HS-27A (cell line): ENCODE data around the gene FLYWCH2.

Source experiments
- DNase-seq: peaks from one replicate; pipeline ENCODE4 v3.0.0-alpha.2; 2012; ENCODE audit warnings: low read depth, missing footprints

FLYWCH2 gene, protein sequence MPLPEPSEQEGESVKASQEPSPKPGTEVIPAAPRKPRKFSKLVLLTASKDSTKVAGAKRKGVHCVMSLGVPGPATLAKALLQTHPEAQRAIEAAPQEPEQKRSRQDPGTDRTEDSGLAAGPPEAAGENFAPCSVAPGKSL

DNA sequence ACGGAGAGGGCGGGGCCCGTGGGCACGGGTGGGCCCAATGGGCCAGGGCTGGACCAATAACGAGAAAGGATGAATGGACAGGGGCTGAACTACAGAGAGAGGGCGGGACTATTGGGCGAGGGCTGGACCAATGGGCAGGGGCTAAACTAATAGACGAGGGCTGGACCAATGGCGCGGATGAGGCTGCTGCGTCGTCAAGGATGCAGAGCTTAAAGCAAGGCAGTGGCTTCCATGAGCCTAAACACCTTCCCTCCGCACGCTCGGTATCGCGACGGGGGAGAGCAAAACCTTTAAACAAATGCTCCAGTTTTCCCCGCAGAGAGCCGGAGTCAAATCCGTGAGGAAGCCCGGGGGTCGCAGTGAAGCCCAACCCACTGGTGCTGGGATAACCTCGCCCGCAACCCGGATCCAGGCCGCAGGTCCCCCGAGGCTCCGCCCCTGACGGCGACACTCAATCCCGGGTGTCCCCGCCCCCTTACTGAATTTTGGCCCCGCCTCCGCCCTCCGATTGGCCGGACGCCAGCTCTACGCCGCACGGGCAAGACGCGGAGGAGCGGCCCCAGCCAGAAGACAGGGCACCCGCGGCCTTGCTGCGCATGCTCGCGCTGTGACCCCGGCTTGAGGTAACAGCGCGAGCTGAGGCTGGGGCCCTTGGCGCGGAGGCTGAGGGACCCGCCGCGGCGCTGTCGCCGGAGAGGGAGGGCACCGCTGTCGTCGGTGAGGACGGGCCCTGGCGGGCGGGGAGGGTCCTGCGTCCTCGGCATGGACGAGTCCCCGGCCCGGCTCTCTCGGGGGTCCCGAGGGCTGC, at the start of gene FLYWCH2:
Gene FLYWCH2 (plus strand): TSS at position 566 of the 808 bp plus-strand sequence. CDS start 13,235 bp downstream, outside the sequence.
- peak; percentile 94 for DNase-seq

DNA sequence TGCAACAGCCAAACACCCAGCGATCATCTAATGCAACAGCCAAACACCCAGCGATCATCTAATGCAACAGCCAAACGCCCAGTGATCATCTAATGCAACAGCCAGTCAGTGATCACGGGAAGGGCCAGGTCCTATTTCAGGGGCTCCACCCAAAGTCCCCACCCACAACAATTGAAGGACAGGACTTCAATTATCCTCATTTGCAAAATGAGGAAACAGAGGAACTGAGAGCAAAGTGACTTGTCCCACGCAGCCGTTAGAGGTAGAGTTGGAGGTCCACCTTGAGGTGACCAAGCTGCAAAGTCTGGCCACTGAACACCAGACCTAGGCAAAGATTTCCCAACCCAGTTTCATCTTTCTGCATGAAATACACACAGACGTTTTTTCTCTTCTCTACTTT, 49.2 kb upstream of the FLYWCH2 start:
- DNase-seq, result no peak

DNA sequence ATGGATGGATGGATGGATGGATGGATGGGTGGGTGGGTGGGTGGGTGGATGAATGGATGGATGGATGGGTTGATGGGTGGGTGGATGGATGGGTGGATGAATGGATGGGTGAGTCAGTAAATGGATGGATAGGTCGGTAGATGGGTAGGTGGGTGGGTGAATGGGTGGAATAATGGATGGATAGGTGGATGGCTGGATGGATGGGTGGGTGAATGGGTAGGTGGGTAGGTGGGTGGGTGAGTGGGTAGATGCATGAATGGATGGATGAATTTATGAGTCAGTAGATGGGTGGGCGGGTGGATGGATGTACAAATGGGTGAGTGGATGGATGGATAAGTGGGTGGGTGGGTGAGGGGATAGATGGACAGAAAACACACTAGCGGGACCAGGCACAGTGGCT, 48.0 kb upstream of the FLYWCH2 start:
- DNase-seq, result no peak

DNA sequence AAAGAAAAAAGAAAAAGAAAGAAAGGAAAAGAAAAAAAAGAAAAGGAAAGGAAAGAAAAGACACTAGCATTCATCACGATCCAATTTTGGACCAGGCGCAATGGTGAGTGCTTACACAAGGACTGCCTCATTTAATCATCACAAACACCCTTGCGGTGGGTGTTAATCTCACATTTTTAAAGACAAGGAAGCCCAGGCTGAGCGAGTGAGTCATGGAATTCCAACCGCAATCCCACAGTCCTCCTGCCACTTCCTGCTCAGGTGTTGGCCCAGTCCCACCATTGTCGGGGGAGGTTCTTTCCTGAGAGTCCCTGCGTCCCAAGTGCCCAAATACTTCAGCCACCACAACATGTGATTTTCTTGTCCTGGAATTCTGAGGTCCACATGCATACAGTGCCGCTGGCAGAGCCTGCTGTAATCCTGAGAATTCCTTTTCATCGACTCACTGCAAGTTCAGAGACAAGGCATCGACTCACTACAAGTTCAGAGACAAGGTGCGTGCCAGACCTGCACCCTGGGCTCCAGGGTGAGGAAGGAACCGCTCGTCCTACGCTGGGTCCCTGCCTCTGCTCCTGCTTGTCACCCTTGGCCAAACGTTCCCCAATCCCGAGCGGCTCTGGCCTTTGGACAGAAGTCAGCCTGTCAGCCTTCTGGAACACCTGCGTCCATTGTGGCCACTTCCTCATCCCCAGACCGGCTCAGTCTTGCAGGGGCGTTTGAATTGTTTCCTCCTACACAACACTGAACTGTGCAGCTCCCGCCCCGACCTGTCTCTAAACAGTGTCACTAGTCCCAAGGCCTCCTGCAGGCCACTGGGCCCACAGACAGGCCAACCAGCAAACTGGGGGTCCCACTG, 47.1 kb upstream of the FLYWCH2 start:
- peak; percentile 98 for DNase-seq

DNA sequence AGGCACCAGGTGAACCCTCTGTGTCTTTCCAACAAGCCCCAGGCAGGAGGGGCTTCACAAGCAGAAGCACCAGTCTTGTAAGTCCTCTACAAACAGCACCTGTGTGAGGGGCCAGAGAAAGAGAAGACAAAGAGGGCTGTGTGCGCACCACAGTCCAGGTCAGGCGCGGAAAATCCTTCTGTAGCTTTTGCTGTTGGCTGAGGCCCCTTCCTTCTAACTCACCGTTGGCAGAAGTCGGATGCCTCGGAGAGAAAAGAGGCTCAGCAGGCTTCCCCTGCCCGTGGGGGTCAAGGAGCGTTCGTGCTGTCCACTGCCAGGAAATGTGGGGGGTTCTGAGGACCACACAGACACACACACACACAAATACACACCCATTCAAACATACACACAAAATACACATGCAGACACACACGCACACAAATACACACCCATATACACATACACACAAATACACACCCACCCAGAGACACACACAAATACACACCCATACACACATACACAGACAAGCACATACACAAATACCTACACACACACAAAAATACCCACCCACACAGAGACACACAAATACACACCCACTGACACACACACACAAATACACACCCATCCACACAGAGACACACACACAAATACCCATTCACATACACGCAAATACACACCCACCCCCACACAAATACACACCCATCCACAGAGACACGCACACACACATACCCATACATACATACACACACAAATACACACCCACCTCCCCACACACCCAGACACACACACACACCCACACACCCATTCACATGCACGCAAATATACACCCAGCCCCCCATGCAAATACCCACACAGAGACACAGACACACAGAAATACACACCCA, 46.1 kb upstream of the FLYWCH2 start:
- no peak for DNase-seq

DNA sequence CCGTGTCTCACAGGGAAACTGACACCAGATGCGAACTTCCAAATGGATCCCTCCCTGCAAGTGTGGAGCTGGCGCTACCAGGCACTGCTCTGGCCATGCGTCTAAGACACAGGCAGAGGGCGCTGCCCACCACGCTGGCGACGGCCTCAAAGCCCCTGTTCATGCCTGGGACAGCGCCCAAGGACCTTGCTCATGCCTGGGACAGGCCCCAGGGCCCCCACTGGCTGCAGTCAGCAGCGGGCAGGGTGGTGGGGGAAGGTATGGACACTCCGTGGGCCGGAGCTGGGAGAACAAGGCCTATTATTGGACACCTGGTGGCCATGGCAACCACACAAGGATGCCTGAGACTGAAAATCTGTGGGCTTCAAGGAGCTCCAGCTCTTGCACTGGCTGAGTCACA, 44.1 kb upstream of the FLYWCH2 start:
- peak; percentile 43 for DNase-seq

DNA sequence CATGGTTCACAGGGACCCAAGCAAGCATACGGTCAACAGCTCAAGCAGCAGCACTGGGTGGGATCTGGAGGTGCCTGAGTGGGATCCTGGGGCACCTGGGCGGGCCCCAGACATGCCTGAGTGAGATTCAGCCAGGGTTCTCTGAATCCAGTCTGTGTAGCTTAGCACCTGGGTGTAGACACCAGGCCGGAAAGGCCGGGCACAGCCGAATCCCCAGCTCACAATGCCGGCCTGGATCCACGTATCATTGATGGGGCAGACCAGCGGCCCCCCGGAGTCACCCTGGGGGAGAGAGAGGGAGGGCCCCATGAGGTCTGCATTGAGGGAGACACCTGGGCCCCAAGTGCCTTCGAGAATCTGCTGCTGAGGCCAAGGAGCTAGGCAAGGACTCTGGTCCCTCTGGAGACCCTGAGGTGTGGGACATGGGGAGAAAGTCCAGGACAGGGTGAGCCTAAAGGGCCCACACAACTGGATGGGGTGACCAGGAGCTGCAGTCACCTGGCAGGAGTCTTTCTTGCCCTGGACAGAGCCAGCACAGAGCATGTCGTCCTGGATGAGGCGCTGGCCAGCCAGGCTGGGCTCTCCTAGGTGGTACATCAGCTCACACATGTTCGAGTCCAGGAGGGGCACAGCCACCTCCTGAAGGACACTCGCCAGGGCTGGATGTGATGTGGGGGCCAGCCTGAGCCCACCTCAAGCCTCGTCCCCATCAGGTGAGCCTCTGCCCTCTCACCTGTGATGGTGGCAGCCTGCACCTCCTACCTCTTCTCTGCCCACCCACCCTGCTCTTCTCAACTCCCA, 43.2 kb upstream of the FLYWCH2 start:
- no peak for DNase-seq

DNA sequence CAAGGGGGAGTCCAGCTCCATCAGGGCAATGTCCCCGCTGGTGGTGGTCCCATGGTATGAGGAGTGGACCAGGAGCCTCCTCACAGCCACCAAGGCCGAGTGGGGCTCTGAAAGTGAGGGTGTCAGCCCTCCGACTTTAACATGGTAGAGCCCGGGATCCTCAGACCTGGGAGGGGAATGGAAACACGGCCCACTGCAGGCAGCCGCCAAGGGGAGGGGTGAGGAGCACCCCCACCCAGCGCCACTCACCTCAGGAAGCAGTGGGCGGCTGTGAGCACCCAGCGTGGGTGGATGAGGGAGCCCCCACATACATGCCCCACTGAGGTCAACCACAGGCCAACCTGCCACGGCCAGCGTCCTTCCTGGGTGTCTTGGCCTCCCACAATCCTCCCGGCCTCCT, 42.1 kb upstream of the FLYWCH2 start:
- DNase-seq, result no peak

DNA sequence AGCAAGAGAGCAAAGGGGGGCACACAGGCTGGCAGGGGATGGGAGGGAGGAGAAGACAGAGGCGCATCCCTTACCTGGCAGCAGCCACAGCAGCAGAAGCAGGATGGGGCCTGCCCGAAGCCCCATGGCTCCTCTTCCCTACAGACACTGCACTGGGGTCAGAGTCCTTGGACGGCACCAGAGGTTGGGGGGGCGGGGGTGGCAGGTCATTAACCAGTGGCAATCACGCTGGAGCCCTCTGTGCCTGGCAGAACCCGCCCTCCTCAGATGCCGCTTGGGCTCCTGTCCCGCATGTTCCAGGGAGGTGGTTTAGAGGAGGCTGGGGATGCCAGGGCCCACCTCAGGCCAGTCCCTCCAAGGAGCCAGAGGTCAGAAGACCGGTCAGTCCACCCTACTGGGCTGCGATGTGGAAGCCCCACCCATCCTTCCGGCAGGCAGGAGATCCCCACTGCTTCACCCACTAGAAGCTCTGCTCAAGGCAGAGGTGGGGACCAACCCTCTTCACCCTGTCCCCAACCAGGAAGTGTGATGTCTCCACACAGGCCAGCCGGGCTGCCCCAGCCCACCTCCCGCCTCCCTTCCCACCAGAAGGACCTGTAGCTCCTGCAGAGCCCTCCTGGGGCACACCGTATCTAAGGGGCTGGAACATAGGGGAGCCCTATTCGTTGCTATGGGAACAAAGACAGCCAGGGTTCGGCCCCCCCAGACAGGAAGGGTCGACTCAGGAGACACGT, 41.2 kb upstream of the FLYWCH2 start:
- no peak for DNase-seq

DNA sequence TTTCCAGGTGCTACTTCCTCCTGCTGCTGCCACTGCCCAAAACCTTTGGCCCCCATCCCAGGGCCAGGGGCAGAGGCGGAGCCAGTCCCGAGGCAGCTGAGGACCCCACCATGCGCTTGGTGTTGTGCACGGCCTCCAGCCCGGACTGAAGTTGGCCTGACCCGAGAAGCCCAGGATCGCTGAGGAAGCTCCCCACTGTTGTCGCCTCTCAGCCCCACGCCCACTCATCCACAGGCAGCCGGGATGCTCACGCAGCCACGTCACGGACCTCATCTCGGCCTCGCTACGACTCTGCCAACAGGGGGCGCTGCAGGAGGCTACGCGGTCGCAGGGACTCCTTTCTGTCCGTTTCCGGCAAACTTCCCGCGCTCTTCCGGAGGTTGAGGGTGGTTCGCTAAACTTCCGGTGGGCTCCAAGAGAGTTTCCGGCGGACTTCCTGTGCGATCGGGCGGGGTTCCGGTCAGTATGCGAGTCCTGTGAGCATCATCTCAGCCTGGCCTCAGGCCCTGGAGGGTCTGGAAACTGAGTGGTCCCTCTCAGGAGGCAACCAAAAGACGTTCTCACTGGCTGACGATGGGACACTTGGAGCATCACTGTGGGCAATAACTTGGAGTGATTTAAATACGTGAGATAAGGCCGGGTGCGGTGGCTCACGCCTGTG, 40.5 kb upstream of the FLYWCH2 start:
- DNase-seq, result no peak

DNA sequence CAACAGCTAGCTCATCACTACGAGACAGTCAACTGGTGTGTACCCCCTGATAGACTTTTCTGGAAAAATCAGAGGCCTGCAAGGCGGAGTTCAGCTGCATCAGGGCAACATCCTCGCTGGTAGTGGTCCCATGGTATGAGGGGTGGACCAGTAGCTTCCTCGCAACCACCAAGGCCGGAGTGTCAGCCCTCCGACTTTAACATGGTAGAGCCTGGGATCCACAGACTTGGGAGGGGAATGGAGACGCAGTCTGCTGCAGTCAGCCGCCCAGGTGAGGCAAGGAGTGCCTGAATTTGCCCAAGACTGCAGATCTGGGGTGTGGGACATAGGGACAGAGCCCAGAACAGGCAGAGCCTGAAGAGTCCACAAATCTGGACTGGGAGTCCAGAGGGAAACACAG, 39.5 kb upstream of the FLYWCH2 start:
- no peak for DNase-seq

DNA sequence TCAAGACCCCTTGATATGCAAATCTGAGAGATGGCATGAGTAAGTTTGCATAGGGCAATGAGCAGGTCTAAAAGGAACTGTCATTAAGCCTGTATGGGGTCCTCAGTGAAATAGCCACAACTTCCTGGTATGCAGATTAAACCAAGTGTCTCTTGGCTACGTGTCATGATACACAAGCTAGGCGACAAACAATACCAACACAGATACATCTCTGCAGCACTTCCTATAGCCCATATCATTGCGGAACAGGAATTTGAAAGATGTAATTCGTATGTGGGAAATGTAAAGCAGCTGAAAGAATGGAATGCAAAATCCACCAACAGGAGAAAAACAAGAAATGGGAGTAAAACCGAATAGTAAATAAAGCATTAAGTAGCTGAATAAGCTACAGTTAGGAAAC, 37.9 kb upstream of the FLYWCH2 start:
- DNase-seq, result no peak

DNA sequence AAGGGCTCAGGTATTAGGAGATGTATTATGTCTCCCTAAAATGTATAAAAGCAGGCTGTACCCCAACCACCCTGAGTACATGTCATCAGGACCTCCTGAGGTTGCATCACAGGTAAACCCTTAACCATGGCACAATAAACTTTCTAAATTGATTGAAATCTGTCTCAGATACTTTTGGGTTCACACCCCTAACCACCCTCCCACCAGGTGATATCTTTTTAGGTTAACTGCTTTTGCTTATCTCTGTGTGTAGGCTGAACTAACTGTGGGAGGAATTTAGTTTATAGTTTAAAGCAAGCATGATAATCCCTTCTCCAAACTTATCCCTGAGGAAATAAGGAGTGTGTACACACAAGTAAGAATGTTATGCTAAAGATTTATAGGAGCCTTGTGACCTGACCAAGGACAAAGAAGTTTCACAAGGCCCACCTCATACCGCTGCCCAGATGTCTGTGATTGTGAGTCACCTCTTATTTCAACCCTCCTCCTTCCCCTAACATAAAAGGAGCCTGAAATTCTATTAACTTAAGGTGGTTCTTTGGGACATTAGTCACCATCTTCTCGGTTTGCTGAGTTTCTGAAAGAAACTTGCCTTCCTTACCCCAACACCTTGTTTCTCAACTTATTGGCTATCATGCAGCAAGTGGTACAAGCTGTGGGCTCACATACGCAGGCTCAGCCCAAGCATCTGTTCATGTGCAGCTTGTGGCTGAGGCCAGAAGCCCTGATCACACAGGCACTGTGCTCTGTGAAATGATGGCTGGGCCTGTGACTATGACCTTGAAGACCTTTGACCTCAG, 36.3 kb upstream of the FLYWCH2 start:
- no peak for DNase-seq

DNA sequence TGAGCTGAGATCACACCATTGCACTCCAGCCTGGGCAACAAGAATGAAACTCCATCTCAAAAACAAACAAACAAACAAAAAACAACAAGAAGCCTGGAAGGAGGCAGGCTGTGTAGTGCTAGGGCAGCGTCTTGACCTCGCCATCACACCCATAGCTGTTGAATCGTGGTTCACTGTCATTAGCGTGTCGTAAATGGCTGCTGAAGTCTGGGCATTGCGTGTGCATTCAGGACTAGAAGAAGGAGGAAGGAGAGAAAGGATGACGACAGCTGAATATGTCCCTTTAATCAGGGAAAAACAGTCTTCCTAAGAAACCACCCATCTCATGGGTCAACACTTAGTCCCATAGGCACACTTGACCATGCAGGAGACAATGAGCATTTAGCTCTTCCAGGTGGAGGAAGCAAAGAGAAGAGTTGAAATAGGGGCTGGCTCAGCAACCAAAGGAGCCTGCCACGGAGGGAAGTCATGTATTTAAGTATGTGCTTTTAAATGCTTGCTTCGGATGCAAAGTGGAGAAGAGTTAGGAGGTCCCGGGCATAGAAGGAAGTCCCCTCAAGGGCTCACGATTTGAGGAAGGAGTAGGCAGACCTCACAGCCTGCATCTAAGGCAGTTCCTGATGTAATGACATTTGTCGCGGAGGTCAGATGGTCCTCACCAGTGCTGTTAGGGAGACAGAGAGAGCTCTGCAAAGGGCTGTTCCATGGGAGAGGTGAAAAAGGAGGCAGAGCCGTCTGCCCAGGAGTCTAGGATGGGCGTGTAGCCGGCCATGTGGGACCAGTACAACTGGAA, 33.9 kb upstream of the FLYWCH2 start:
- no peak for DNase-seq

DNA sequence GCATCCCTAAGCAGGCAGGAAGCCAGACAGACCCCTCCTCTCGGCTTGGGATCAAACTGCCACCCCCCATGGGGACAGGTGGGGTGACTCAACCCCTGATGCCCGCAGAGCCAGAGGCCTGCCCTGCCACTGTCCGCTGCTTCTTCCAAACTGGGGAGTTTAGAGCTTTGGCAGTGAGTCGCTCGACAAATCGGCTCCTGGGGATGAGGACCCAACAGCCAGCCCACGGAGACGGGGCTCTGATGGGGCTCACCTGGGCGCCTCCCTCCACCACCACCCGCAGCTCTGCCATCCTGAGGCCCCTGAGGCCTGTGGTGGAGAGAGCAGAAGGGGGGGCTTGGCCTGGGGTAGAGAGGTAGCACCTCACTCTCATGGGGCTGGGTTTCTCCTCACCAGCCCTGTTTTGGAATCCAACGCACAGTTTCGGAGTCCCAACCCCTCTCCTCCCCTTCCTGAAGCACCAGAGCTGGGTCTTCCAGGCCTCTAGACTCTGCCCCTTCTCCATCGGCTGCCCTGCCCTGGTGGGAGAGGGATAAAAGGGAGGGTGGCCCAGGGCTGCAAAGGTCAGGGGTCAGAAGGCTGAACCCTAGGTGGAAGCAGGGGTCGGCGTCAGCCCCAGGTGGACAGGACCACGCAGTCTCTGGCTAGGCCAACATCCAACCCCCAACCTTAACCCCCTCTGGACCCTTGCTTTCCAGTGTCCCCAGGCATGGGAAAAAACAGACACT, 30.8 kb upstream of the FLYWCH2 start:
- no peak for DNase-seq

DNA sequence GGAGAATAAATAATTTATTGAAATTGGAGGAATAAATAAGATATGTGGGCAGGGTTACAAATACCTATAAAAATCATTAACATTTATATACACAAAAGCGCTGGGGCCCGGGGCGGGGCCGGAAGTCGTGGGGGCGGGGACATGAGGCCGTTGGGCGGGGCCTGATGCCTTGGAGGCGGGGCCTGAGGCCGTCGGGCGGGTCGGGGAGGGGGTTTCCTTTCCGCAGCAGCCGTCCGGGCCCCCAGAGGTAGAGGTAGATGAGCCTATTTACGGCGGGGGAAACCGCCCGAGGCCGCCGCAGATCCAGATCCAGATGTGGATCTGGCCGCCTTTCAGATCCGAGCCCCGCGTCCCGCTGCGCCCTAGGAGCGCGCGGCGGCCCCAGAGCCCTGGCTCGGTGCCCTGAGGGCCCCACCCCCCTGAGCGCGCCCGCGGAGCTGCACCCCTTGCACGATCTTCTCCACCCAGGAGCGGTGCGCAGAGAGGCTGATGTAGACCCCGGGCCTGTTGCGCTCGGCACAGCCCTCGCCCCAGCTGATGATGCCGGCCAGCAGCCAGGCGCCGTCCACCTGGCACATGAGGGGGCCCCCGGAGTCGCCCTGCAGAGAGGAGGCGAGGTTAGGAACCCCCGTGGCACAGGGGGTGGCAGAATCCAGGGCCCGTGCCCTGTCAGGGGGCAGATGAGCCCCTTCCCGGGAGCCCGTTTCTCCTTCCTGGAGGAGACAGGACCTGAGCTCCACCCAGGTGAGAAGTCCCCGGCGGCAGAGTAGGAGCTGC, 30.1 kb upstream of the FLYWCH2 start:
- DNase-seq, result no peak
